Endothelial cell of hepatic sinusoid (primary cell): Measurements from ENCODE around the gene ANKRD44.

Experiments used
- in situ Hi-C: cut with HindIII; loops from 2 replicates; pipeline ENCODE4 v1.10.0; 2017; ENCODE audit warnings: low sequenced_read_pairs

Gene ANKRD44

DNA sequence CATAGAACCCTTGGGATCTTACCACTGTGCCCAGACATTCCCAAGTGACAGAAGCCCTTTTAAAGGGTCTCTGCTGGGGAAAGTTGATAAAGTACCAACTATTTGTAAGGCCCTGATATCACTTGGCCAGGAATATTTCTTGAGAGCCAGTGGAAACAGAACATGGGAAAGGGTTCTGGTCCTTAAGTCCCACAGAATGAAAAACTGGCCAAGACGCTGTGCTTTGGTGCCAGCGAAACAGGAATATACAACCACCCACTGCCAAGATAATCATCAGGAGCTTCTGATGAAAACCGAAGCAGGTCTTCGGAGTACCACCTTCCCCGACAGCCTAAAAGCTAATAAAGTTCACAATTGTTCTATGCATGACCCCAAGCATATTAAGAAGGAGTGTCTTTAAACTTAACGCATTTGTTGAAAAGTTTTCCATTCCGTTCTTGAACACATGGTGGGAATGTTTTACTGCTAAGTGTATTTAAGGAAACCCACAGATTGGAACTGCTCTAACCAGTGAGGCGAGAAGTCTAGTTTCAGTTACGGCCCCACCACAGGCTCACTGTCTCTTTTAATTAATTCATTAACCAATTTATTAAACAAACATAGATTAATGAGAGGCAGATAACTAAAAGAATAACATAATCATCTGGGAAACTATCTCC lies 152.6 kb downstream of the ANKRD44 start:
- in situ Hi-C loops, result no loop called here

DNA sequence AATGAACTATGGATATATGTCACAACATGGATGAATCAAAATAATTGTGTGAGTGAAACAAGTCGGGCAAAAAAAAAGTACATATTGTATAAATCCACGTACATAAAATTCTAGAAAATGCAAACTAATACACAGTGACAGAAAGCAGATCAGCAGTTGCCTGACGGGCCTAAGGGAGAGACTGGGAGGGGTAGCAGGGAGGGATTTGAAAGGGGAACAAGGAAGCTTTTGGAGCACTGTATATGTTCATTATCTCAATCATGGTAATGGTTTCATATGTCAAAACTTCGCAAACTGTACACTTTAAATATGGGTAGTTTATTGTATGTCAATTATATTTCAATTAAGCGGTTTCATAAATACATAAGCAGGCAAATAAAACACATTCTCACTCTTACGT lies 153.8 kb downstream of the ANKRD44 start:
- in situ Hi-C loops, result no loop called here

DNA sequence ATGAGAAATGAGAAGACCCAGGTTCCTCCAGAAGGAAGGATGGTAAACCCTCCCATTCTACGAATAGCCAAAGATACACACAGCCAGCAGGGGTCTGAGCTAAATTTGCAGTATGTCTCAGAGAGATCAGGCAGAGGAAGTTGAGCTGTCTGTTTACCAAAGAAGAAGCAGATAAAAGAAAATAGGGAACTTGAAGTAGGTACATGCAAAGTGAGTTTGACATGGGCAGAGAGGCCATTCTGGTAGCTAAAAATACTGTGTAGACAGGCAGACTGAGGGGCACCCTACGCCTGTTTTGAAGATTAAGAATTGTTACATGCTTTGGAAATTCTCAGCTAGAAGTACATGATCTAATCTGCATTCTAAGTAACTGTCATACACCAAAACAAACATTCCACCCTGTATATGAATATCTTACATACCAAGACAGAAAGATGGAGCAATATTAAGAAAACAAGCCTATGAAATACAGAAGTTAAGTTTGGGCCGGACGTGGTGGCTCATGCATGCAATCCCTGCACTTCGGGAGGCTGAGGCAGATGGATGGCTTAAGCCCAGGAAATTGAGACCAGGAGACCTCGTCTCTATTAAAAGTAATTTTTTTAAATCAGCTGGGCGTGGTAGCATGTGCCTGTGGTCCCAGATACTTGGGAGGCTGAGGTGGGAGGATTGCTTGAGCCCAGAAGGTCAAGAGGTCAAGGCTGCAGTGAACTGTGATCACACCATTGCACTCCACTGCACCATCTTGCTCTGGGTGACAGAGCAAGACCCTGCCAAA lies 157.9 kb downstream of the ANKRD44 start:
- in situ Hi-C loops, result no loop called here

DNA sequence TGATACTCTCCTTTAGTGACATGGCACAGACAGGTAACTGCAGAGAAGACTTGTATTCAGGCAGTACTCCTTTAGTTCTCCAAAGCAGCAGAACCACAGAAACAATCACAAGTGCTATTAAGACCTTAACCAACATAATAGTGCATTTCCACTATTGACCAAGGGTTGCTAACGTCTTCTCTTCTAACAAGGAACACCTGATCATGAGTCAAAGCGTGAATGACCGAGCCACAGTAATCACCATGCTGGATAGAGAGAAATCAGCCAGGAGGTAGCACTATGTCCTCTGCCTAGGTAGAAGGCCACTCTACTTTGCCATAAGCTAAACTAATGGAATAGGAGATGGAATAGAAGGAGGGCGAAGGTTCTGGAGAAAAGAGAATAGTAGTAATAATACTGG lies 161.0 kb downstream of the ANKRD44 start:
- in situ Hi-C loops, result no loop called here

DNA sequence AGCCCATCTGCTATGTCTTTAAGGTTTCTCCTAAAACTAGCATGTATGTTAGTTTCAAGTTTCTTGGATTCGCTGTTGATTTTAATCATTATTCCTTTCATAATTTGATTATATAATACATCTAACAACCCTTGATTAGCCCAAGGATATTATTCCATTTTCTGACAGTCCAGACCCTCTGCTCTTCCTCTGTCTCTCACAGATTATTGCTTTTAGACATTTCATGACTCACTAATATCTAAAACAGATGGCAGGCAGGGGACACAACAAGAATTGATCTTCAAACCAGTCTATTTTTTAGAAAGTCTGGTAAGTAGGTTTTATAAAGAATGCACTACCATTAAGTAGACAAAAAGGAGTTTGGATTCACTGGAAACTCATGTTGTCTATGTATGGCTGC lies 162.2 kb downstream of the ANKRD44 start:
- in situ Hi-C loops, result no loop called here

DNA sequence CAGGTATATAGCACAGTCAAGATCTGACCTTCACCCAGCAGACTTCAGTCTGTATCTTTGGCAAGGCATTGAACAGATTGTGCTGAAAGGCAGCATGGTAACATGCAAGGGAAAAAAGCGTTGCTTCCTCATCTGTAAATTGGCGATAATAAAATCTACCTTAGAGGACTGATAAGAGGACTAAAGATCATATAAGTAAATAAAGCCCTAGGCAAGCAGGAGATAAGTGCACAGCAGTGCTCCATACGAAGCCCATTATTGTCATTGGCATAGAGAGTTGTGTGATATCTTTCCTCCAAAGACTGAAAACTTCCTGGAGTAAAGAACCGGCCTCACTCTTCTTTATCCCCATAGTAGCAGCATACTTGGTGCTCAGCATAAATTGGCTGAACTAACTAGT lies 162.6 kb downstream of the ANKRD44 start:
- in situ Hi-C loops, result no loop called here

DNA sequence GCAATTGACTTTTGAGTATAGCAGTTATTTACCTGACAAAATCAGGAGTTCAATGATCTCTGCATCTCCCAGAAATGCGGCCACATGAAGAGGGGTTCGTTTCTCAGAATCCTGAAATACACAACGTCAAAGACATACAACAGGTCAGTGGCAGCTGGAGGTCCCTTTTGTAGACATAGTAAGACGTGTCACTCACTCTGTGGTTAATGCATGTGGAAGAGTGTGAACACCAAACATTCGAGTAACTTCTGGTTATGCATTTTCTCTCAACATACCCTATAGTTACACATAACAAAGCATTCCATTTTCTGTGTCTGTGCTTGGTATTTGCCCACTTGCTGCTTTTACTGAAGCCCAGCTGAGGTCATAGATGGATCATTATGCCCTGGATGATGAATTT lies 163.6 kb downstream of the ANKRD44 start:
- in situ Hi-C loops, result no loop called here

DNA sequence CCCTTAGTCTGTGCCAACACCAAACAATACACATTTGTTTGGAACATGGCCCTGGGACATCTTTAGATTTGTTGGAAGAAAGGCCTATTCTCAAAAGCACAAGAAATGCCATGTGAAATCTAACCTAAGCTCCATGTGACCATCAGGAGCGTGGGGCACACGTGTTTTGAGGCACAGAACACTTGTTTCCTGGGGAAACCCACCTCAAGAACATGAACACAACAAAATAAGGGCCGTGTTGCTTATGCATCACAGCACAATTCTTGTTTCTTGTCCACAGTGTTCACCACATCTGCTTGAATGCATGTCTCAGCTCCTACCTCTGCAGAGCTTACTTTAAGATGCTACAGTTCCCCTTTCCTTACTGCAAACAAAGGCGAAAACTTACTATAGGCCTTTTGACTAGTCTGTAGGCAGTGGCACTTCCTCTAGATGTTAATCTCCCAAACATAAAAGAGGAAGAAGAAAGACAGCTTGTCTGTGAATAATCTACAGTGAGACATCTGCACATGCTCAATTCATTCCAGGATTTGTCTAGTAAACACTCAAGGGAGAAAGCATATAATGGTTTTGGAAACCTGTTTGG lies 165.0 kb downstream of the ANKRD44 start:
- in situ Hi-C loops, result no loop called here

DNA sequence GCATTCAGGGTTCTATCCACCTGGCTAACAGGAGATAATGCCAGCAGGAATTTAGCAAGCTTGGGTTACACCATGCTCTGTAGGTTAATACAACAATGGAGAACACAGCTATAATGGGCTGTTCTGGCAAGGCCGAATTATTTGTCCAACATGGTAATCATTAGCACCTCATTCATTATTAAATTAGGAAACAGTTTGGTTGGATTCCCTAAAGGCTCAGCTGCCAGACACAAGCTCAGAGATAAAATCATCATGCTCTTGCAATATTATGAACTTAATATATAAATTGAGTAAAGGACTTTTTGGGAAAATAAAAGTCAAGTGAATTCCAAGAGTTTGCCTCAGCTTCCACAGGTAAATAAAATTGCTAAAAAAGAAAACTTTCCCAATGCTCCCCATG lies 166.4 kb downstream of the ANKRD44 start:
- in situ Hi-C loops, result no loop called here

DNA sequence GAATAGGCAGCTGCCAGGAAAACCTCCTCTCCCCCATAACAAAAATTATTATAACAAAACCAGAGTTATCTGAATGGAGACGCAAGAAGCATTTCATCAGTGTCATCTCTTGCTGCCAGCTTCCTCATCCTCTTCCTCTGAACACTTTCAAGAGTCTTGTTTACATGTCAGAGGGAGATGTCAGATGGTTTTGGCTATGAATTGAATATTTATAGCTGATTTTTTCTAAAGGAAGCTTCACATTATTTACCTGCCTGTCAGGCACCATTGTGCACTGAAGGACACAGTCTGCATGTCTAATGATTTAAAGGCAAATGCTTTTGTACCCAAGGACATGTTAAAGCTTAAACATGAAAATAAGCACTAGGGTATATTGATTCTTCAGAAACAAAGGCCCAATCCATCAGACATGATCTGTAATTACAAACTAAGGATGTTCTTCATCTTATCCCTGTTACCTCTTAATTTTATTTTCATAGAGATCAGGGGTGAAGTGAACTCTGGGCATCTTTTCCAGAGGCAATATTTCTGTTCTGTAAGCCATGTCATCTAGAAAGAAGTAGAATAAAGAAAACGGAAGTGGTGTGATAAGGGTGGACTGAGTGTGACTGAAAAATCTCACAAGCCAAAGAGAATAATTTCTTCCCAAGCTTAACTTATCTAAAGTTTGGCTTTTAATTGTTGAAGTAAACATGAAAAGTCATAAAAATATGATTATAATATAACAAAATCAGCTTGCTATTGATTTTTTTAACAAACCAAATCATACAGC lies 168.7 kb downstream of the ANKRD44 start:
- in situ Hi-C loops, result no loop called here

DNA sequence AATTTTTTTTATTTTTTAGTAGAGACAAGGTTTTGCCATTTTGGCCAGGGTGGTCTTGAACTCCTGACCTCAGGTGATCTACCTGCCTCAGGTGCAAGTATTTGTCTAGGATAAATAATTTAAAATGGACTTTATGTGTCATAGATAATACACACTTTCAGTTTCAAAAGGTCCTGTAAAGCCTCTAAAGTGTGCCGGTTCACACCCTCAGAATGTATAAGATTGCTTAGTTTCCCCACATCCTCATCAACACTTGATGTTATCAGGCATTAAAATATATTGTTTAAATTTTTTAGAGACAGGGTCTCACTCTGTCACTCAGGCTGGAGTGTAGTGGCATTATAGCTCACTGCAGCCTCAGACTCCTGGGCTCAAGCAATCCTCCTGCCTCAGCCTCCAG lies 170.5 kb downstream of the ANKRD44 start:
- in situ Hi-C loops, result no loop called here

DNA sequence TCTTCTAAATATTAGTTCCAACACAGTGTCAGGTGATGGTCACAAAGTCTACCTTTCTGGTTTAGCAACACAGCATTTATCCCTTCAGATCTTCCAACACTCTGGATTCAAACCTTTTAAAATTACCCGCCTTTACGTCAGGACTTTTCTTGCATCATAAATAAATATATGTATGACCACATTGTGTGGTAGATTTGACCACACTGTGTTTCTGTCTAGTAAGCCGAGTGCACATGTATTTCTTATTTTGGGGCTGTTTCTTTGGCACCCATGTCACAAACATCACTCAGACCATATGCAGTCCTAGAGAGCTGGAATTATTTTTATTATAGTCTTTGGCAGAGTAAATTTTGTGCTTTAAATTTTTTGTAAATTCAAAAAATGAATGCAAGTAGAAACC lies 172.1 kb downstream of the ANKRD44 start:
- in situ Hi-C loops, result no loop called here

DNA sequence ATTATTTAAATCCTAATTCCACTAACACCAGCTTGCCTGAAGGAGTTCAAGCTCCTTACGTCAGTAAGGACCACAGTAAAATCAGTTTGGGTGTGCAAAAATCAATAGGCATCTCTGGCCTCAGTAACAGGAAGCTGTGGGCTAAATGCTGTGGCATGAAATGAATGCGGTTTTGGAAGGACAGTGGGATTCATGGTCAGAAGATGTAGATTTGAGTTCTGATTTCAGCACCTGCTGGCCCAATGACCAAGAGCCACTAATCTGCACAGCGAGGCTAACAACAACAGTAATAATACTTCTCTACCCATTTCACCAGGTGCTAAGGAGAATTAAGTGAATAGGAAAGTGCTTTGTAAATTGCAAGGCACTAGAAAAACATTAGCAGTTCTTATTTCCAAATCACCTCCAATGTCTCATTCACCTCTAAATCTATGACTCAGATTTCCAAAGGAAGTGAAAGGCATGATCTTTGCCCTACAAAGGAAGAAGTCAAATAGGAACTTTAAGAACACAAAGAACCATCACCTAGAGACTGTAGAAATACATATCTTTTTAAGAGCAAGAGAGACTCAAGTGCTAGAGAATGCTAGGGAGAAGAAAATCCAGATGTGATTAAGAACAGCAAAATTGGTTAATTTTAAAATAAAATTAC lies 172.6 kb downstream of the ANKRD44 start:
- in situ Hi-C loops, result no loop called here

DNA sequence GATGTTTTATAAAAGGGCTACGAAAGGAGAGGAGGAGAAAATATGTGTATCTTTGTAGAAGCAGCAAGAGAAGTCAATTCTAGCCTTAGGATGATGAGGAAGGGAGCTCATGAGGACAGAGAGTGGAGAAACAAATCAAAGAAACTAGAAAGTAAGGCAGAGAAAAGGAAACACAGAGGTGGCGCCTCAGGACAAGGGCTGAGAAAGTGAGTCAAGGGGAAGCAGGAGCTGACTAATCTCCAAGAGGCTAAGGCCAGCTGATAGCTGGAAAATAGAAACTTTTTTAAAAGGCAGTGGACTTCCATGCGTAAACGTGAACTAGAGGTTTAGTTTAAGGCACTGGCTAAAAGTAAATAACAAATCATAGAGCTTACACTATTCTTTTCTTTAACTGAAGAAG lies 173.3 kb downstream of the ANKRD44 start:
- in situ Hi-C loops, result no loop called here

DNA sequence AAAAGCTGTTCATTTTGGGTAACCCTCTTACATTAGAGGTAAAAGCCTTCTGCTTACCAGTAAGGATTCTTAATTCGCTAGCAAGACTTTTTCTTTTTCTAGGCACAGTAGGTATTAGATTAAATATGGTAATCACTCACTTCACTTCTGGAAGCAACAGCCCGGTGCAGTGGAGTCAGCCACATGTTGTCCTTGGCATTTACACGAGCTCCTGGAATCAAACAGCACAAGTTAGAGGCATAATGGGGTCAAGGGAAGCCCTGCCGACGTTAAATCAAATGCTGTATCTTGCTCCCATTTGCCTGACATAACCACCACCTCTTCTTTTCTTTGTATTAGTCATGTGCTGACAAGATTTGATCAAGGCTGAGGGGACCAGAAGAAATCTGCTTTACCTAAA lies 174.1 kb downstream of the ANKRD44 start:
- in situ Hi-C loops, result no loop called here

DNA sequence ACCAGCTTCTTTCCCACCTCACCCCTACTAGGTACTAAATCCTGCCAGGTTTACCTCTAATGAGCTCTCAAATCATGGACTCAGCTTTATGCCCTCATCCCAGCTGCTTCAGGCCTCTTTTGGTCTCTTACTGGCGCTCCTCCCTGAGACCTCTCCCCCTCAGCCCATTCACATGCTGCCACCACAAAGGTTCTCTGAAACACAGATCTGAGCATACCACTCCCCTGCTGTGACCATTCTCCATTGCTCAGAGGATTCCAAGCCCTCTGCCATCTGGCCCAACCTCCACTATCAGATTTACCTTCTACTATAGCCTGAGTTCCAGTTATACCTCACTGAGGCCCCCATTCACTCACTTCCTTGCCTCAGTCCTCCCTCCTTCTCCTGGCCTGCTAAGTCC lies 174.8 kb downstream of the ANKRD44 start:
- in situ Hi-C loops, result no loop called here

DNA sequence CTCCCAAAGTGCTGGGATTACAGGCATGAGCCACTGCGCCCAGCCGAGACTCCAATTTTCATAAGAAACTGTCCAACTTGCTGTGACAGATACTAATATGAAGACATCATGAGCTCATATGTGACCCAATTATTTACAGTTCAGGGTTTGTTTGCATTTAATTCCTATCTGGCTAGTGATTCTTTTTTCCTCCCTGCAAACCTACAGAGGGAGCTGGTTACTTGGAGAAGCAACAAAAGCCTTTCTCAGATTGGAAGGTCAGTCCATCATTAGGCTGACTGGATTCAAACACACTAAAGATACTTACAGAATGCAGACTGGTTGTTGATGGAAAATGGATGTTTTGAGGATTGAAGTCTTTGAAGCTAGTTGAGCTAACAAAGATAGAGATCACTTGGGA lies 176.4 kb downstream of the ANKRD44 start:
- in situ Hi-C loops, result no loop called here

DNA sequence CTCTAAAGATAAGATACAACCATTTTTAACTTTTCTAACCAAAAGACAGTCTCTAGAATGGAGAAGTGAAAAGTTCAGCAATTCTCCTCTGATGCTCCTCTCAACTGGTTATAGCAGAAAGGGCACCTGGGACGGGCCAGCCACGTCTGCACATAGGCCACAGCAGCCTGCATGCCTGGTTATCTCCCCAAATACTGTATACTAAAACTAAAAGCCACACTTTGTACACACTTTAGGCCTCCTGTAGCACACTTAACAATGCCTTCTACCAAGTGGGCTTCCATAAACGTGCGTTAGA lies 179.1 kb downstream of the ANKRD44 start:
- in situ Hi-C loops, result no loop called here

DNA sequence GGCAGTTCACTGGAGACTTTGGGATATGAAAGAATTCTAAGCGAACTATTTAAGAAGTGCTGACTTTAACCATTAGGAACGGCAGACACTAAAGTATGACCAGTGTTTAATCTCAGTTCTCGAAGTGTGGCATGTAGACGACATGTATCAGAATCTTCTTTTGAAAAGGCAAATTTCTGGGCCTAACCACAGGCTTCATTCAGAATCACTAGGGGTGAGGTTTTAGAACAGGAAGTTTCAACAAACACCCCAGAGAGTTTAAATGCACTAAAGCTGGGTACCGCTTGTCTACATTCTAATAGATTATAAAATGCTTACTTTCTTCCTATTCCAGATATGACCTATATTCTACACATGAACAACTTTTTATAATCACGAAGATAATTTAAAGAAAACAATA lies 180.3 kb downstream of the ANKRD44 start:
- in situ Hi-C loops, result no loop called here

DNA sequence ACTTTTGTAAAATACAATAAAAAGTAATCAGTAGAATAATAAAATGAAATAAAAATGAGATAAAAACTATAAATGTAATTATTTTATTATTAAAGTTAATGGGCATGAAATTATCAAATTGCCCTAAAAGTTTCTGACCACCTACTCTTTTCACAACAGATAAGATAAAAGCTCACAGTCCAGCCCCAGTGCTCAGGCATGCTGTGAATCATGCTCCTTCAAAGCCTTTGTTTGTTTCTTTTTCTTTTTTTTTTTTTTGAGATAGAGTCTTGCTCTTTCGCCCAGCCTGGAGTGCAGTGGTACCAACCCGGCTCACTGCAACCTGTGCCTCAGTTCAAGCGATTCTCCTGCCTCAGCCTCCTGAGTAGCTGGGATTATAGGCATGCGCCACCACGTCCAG lies 181.7 kb downstream of the ANKRD44 start:
- in situ Hi-C loops, result loop anchor here (5.0 kb wide), 3 partner anchors 38 to 102 kb away; no protein-coding TSS in a partner anchor

DNA sequence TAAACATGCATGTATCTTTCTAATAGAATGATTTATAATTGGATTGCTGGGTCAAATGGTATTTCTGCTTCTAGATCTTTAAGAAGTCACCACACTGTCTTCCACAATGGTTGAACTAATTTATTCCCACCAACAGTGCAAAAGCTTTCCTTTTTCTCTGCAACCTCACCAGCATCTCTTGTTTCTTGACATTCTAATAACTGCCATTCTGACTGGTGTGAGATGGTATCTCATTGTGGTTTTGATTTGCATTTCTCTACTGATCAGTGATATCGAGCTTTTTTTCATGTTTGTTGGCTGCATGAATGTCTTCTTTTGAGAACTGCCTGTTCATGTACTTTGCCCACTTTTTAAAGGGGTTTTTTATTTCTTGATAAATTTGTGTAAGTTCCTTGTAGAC lies 182.5 kb downstream of the ANKRD44 start:
- in situ Hi-C loops, result loop anchor here (5.0 kb wide), 3 partner anchors 39 to 101 kb away; no protein-coding TSS in a partner anchor
